Panc1 (cell line): ENCODE data around the gene APCDD1. TPM values are rescaled to one million over a fixed set of nuclear protein-coding genes. Genes with fewer than 3 reads are reported as not detected.

ENCODE experiments used
- ATAC-seq: fragments of 200-7000 bp; cut with Tn5 transposase; 2 replicates; pipeline ENCODE4 v1.9.1; 2020; ENCODE audit warnings: mild to moderate bottlenecking, moderate library complexity
- BruUV-seq: library from RNA; stranded (reverse); fragments of 400-500 nt; replicated peaks from 2 replicates; lab custom pipeline; 2021; lab: Mats Ljungman, UMichigan
- CTCF ChIA-PET: fragments of 300-600 bp; sonication (Branson Sonifier 250); formaldehyde crosslinking; loops from one replicate; lab custom pipeline; 2022; ENCODE audit warnings: antibody characterized with exemption; lab: Charles Lee
- POLR2A ChIA-PET: fragments of 300-600 bp; sonication (Branson Sonifier 250); formaldehyde crosslinking; loops from one replicate; lab custom pipeline; 2022; ENCODE audit warnings: antibody characterized with exemption; lab: Charles Lee
- DNase-seq: peaks from one replicate; pipeline ENCODE4 v3.0.0-alpha.2; 2010; ENCODE audit warnings: low read depth, low spot score
- H3K27ac ChIP-seq: 2 replicates; pipeline ENCODE4 v1.5.1; 2011; ENCODE audit warnings: mild to moderate bottlenecking, low read length, inconsistent platforms
- H3K27me3 ChIP-seq: fragments of 200-500 bp; sonication (Bioruptor generic); 2 replicates; pipeline ENCODE4 v1.6.0; 2014; ENCODE audit warnings: low read length, inconsistent platforms; ENCODE audit not compliant: control insufficient read depth, insufficient read depth
- H3K36me3 ChIP-seq: fragments of 200-500 bp; sonication (Bioruptor generic); 2 replicates; pipeline ENCODE4 v1.5.1; 2014; ENCODE audit warnings: inconsistent platforms, mild to moderate bottlenecking, low read length, moderate library complexity; ENCODE audit not compliant: control insufficient read depth, insufficient read depth
- H3K4me1 ChIP-seq: 2 replicates; pipeline ENCODE4 v1.5.1; 2011; ENCODE audit warnings: inconsistent platforms, mild to moderate bottlenecking, low read length, moderate library complexity; ENCODE audit not compliant: control insufficient read depth, insufficient read depth
- H3K4me3 ChIP-seq, 2 experiments: 2 replicates each; pipeline ENCODE4 v1.5.1; 2011 to 2012; ENCODE audit warnings: low read depth in 2 of 2, low read length in 2 of 2, mild to moderate bottlenecking in 2 of 2, inconsistent platforms in 1 of 2, moderate library complexity in 1 of 2
- H3K9me3 ChIP-seq: fragments of 200-500 bp; sonication (Bioruptor generic); 2 replicates; pipeline ENCODE4 v1.5.1; 2014; ENCODE audit warnings: low read depth, mild to moderate bottlenecking, inconsistent platforms, low read length, moderate library complexity; ENCODE audit not compliant: control insufficient read depth, insufficient read depth
- POLR2AphosphoS5 ChIP-seq: IDR thresholded peaks from 2 replicates; pipeline ENCODE4 v1.6.1; 2012; ENCODE audit warnings: mild to moderate bottlenecking, low read depth, low read length, moderate library complexity
- REST ChIP-seq, 2 experiments: IDR thresholded peaks; 2 replicates each; pipeline ENCODE4 v1.6.1; 2011 to 2012; ENCODE audit warnings: low read depth in 2 of 2, control low read depth in 1 of 2, low read length in 1 of 2, mild to moderate bottlenecking in 1 of 2, moderate library complexity in 1 of 2; ENCODE audit not compliant: insufficient read depth in 1 of 2
- SIN3A ChIP-seq: IDR thresholded peaks from 2 replicates; pipeline ENCODE4 v1.6.1; 2012; ENCODE audit warnings: low read depth, mild to moderate bottlenecking, low read length, moderate library complexity, borderline replicate concordance; ENCODE audit not compliant: insufficient read depth
- TCF7L2 ChIP-seq: IDR thresholded peaks from 2 replicates; pipeline ENCODE4 v1.6.1; 2011; ENCODE audit warnings: mild to moderate bottlenecking, low read depth, low read length, inconsistent platforms
- in situ Hi-C: cut with HindIII; loops from 2 replicates; pipeline ENCODE4 v1.10.0; 2016; ENCODE audit warnings: low sequenced_read_pairs, low pct_unique_long_range_greater_than_20kb
- intact Hi-C: fragments of 100-400 bp; cut with micrococcal nuclease; formaldehyde crosslinking; loops from one replicate; pipeline ENCODE4 v1.10.0; 2022; ENCODE audit not compliant: unreplicated experiment
- total RNA-seq: library from RNA; stranded (reverse); gene quantifications from one replicate; pipeline ENCODE4 v1.2.1, GENCODE V29; 2021; ENCODE audit not compliant: unreplicated experiment
- TF ChIP-seq, protein P1 (sequence below): fragments of 450-650 bp; IDR thresholded peaks from 2 replicates; pipeline ENCODE4 v1.5.1; 2017; ENCODE audit warnings: mild to moderate bottlenecking

APCDD1 gene
- total RNA-seq, 1 experiment from 2014 or later: 0.36 TPM

DNA sequence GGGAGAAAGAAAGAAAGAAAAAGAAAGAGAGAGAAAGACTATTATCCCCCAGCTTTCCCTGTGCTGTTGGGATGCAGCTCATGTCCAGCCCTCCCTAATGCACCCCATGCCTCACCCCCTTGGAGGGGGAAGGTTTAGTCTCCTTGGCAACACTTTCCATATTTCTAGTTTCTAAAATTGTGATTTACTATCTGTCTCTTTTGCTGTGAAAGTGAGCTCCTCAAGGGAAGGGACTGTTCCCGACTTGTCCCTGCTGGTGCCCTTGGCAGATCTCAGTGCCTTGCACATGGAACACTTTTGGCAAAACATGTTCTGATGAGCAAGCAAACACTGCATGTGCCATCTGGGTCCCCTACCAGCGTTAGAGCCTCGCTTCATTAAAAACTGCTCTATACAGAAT is 59.6 kb downstream of the APCDD1 start:
- BruUV-seq: no TSS peak
- TF ChIP-seq, protein P1, sequence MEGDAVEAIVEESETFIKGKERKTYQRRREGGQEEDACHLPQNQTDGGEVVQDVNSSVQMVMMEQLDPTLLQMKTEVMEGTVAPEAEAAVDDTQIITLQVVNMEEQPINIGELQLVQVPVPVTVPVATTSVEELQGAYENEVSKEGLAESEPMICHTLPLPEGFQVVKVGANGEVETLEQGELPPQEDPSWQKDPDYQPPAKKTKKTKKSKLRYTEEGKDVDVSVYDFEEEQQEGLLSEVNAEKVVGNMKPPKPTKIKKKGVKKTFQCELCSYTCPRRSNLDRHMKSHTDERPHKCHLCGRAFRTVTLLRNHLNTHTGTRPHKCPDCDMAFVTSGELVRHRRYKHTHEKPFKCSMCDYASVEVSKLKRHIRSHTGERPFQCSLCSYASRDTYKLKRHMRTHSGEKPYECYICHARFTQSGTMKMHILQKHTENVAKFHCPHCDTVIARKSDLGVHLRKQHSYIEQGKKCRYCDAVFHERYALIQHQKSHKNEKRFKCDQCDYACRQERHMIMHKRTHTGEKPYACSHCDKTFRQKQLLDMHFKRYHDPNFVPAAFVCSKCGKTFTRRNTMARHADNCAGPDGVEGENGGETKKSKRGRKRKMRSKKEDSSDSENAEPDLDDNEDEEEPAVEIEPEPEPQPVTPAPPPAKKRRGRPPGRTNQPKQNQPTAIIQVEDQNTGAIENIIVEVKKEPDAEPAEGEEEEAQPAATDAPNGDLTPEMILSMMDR: no peak
- TF ChIP-seq POLR2AphosphoS5 (no peak), TCF7L2 (no peak), SIN3A (no peak), REST (IDR thresholded peaks at IDR 0.05; ENCODE audit: insufficient read depth in 1 of 2, low read depth in 2 of 2, low read length in 1 of 2) (no peak)
- in situ Hi-C loops (no loop called here), intact Hi-C loops (no loop called here)
- Histone ChIP-seq H3K4me3 (no peak overlapping the region), H3K36me3 (no peaks in the 10 kb centered on the region), H3K4me1 (no peaks in the 10 kb centered on the region), H3K27ac (no peak overlapping the region), H3K9me3 (no peaks in the 10 kb centered on the region), H3K27me3 (peaks cover 13% of the 10 kb centered on the region)
- DNase-seq (no peak), ATAC-seq (no peak)
- ChIA-PET POLR2A (no interaction called here), CTCF (no interaction called here)

DNA sequence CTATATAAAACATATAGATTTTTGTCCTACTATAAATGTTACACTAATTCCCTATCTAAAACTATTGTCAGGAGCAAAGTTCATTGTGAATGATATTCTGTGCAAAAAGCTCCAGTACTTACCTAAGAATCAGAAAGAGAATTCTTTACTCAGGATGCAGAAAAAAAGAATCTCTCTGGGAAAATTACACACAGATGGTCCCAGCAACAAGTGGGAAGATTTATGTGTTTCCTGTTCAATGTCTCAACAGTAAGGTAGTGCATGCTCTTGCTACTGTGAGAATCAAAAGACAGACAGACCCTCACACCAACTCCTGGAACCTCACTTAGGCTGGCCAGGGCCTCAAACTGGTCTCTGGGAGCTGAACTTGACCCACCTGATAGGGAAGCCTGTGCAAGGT is 60.2 kb downstream of the APCDD1 start:
- in situ Hi-C loops: no loop called here
- CTCF ChIA-PET: no interaction called here
- no peak for TF ChIP-seq TCF7L2
- TF ChIP-seq, protein P1: no peak
- TF ChIP-seq SIN3A: no peak
- no peak for TF ChIP-seq POLR2AphosphoS5
- TF ChIP-seq REST (IDR thresholded peaks at IDR 0.05; ENCODE audit: insufficient read depth in 1 of 2, low read depth in 2 of 2, low read length in 1 of 2): no peak
- H3K36me3 ChIP-seq: no peaks in the 10 kb centered on the region
- H3K9me3 ChIP-seq: no peaks in the 10 kb centered on the region
- no peak overlapping the region for H3K4me3 ChIP-seq
- no peak for ATAC-seq
- POLR2A ChIA-PET: no interaction called here
- no peak for DNase-seq
- intact Hi-C loops: no loop called here
- no peak overlapping the region for H3K27ac ChIP-seq
- H3K27me3 ChIP-seq: peaks cover 13% of the 10 kb centered on the region
- no peaks in the 10 kb centered on the region for H3K4me1 ChIP-seq
- BruUV-seq: no TSS peak
